ENCODE results near the gene CELA1.

CELA1 gene

DNA sequence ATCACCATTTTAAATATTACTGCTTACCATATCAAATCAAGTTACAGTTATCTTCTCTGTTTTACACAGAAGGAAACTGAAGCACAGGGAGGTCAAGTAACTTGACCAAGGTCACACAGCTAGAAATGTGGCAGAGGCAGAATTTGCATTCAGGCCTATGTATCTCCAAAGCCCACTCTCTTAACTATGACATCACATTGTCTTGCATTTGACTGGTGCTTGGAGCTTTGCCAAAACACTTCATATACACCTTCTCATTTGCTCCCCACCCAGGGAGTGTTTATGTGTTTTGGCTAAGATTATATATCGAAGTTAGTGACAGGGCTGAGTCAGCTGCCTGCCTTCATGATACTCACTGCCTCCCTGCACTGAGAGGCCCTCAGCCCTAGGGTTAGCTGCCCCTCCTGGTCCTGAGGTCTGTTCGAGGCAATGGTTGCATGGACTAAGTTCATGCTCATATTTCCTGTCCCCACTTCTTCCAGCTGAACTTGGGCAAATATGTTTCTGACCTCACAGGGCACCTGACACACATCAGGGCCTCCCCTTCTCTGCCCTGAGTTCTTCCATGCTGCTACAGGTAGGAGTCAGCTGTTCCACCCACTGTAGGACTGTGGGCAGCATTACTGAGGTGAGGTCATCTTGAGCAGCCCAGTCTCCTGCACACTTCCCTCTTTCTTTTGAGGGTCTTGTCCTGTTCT is 43.0 kb upstream of the CELA1 start:
- Histone ChIP-seq H3K9ac (no peak overlapping the region), H3K9me3 (replicated peaks in 1 of 11) (no peaks in the 10 kb centered on the region), H3K27me3 (peaks cover 39 to 72% (median 59%) of the 10 kb centered on the region in 11 experiments), H4K20me1 (peaks cover 0 to 25% (median 7%) of the 10 kb centered on the region in 11 experiments; a peak in 7 of 22 replicates), H3K4me1 (peaks cover 28 to 66% (median 43%) of the 10 kb centered on the region in 10 experiments), H3K4me2 (peak overlapping the region in 2 of 11 experiments; percentile 93 to 97; a peak in 5 of 22 replicates), H3K36me3 (no peaks in the 10 kb centered on the region), H3K27ac (no peak overlapping the region), H3K4me3 (no peak overlapping the region)
- TF ChIP-seq Cebpa-rat (IDR thresholded peaks at IDR 0.05) = no peak

DNA sequence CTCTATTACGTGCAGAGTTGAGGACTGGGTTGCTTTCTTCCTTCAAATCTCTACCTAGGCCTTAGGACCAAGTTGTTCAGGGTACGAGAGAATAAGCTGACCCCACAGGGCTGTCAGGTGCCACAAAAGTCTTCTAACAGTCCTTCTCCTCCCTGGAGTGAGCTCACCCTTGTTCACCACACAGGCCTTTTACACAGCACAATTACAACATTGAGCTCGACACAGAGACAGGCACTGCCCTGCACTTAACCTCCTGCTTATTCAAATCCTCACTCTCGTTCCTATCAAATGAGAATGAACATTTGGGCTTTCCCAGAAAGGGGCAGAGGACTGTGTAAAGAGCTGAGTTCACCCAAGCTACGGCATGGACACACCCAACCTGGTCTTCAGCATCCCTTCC is 42.4 kb upstream of the CELA1 start:
- Histone ChIP-seq H3K9ac (no peak overlapping the region), H3K4me1 (peaks cover 24 to 60% (median 39%) of the 10 kb centered on the region in 10 experiments), H3K9me3 (replicated peaks in 1 of 11) (no peaks in the 10 kb centered on the region), H4K20me1 (peaks cover 0 to 23% (median 7%) of the 10 kb centered on the region in 11 experiments; a peak in 7 of 22 replicates), H3K27ac (no peak overlapping the region), H3K36me3 (no peaks in the 10 kb centered on the region), H3K4me2 (peak overlapping the region in 4 of 11 experiments; percentile 21 to 97 (median 82); a peak in 6 of 22 replicates), H3K4me3 (no peak overlapping the region), H3K27me3 (peaks cover 41 to 66% (median 53%) of the 10 kb centered on the region in 11 experiments)
- TF ChIP-seq Cebpa-rat (IDR thresholded peaks at IDR 0.05) = no peak

- Histone ChIP-seq H3K9me3 (replicated peaks in 1 of 11) (no peaks in the 10 kb centered on the region), H3K4me2 (peak overlapping the region in 7 of 11 experiments; percentile 1 to 97 (median 50); a peak in 10 of 22 replicates), H3K27ac (no peak overlapping the region), H3K36me3 (no peaks in the 10 kb centered on the region), H3K4me3 (no peak overlapping the region), H3K4me1 (peaks cover 27 to 57% (median 40%) of the 10 kb centered on the region in 10 experiments), H3K9ac (no peak overlapping the region), H4K20me1 (peaks cover 0 to 22% (median 7%) of the 10 kb centered on the region in 11 experiments; a peak in 6 of 22 replicates), H3K27me3 (peaks cover 39 to 60% (median 47%) of the 10 kb centered on the region in 11 experiments)
- TF ChIP-seq Cebpa-rat (IDR thresholded peaks at IDR 0.05) = peak in 1 of 11 experiments; percentile 10; a peak in 1 of 22 replicates
Measured at GRCh38 chr12:51388069-51388799, 41.8 kb upstream of the CELA1 start.

DNA sequence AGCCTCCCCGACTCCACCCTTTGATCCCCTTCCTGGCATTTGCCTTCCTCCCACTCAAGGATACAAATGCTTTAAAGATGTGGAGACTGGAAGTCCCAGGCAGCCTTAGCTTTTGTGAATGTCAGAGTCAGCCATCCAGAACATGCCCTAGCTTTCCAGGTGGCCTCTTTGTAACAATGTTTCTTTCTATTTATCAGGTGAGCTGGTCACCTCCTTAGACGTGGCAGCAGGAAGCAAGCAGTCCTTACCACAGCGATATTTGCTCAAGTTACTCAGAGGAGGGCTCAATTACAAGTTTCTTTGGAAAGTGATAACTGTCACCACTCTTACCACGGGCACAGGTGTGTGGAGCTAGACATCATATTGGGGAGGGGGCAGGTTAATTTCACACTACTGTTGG is 39.9 kb upstream of the CELA1 start:
- TF ChIP-seq Cebpa-rat (IDR thresholded peaks at IDR 0.05) = no peak
- Histone ChIP-seq H3K27me3 (peaks cover 20 to 46% (median 37%) of the 10 kb centered on the region in 11 experiments), H3K4me1 (peaks cover 30 to 49% (median 38%) of the 10 kb centered on the region in 10 experiments), H3K9ac (no peak overlapping the region), H4K20me1 (peaks cover 0 to 15% (median 0%) of the 10 kb centered on the region in 11 experiments; a peak in 4 of 22 replicates), H3K4me2 (no peak overlapping the region), H3K9me3 (replicated peaks in 1 of 11) (no peaks in the 10 kb centered on the region), H3K4me3 (no peak overlapping the region), H3K27ac (no peak overlapping the region), H3K36me3 (no peaks in the 10 kb centered on the region; a peak in 1 of 22 replicates)

- Histone ChIP-seq H3K9ac (no peak overlapping the region), H3K27ac (no peak overlapping the region), H3K4me2 (peak overlapping the region in 8 of 11 experiments; percentile 22 to 72 (median 56); a peak in 16 of 22 replicates), H3K9me3 (replicated peaks in 1 of 11) (no peaks in the 10 kb centered on the region), H3K4me3 (no peak overlapping the region), H3K36me3 (peaks cover 0 to 19% (median 0%) of the 10 kb centered on the region in 11 experiments; a peak in 1 of 22 replicates), H4K20me1 (peaks cover 0 to 7% (median 0%) of the 10 kb centered on the region in 11 experiments; a peak in 3 of 22 replicates), H3K4me1 (peaks cover 10 to 47% (median 40%) of the 10 kb centered on the region in 10 experiments), H3K27me3 (peaks cover 0 to 65% (median 11%) of the 10 kb centered on the region in 11 experiments; a peak in 12 of 22 replicates)
- TF ChIP-seq Cebpa-rat (IDR thresholded peaks at IDR 0.05) = no peak
Measured at GRCh38 chr12:51383269-51383905, 36.9 kb upstream of the CELA1 start.

GRCh38 chr12:51382173-51382572 is 35.7 kb upstream of the CELA1 start:
- Histone ChIP-seq H3K27me3 (peaks cover 0 to 77% (median 6%) of the 10 kb centered on the region in 11 experiments; a peak in 9 of 22 replicates), H3K4me1 (peaks cover 0 to 43% (median 39%) of the 10 kb centered on the region in 10 experiments; a peak in 16 of 20 replicates), H3K36me3 (peaks cover 0 to 20% (median 0%) of the 10 kb centered on the region in 11 experiments; a peak in 2 of 22 replicates), H3K9me3 (replicated peaks in 1 of 11) (no peaks in the 10 kb centered on the region), H3K27ac (no peak overlapping the region), H3K4me2 (peak overlapping the region in 10 of 11 experiments; percentile 10 to 72 (median 52); a peak in 18 of 22 replicates), H4K20me1 (peaks cover 0 to 7% (median 0%) of the 10 kb centered on the region in 11 experiments; a peak in 3 of 22 replicates), H3K4me3 (no peak overlapping the region), H3K9ac (no peak overlapping the region)
- no peak for TF ChIP-seq Cebpa-rat (IDR thresholded peaks at IDR 0.05)

DNA sequence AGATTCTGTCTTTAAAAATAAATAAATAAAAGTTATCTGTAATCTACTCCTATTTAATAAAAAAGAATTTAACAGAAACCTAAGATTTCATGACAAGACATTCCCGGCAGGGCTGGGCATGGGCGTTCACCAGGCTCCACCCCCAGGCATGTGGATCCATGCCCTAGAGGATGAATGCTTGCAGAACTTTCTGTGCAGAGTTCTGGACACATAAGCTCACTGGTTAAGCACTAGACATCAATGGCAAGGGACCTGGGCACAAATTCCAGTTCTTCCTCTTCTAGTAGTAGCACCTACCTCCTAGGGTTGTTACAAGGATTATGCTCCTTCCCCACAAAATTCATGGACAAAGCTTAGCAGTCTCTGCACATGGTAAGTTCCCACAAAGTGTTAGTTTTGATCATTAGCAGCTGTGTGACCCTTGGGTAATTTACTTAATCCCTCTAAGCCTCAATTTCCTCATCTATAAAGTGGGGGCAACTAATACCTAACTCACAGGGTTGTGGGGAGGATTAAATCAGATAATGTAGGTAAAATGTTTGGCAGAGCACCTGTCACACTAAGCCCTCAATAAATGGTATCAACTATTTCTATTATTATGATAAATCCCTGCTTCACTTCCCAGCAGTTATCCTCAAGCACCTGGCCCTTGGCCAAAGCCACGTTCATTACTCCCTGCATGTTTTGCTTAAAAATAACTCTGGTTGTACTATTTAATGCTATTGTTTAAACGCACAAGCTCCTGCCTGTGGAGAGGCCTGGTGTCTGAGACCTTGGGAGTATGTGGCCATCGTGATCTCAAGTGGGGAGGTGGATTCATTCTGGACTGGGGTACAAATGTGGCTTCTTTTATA is 35.0 kb upstream of the CELA1 start:
- no peak for TF ChIP-seq Cebpa-rat (IDR thresholded peaks at IDR 0.05)
- Histone ChIP-seq H3K4me3 (no peak overlapping the region), H4K20me1 (peaks cover 0 to 7% (median 0%) of the 10 kb centered on the region in 11 experiments; a peak in 4 of 22 replicates), H3K27ac (no peak overlapping the region), H3K27me3 (peaks cover 0 to 81% (median 4%) of the 10 kb centered on the region in 11 experiments; a peak in 8 of 22 replicates), H3K4me2 (peak overlapping the region in 9 of 11 experiments; percentile 22 to 72 (median 55); a peak in 17 of 22 replicates), H3K36me3 (peaks cover 0 to 25% (median 0%) of the 10 kb centered on the region in 11 experiments; a peak in 3 of 22 replicates), H3K9me3 (replicated peaks in 1 of 11) (no peaks in the 10 kb centered on the region), H3K9ac (no peak overlapping the region), H3K4me1 (peaks cover 0 to 43% (median 39%) of the 10 kb centered on the region in 10 experiments; a peak in 16 of 20 replicates)

Measured in BLaER1 treated with 17β-estradiol and CSF1 and Interleukin-3, amounts not matched to agents 10 nM and 100 nM (cell line).